Measurements from ENCODE around the gene TAF10.
A peak's percentile ranks its signal among the peaks of the same experiment; 100 is the strongest.

TAF10 gene

DNA sequence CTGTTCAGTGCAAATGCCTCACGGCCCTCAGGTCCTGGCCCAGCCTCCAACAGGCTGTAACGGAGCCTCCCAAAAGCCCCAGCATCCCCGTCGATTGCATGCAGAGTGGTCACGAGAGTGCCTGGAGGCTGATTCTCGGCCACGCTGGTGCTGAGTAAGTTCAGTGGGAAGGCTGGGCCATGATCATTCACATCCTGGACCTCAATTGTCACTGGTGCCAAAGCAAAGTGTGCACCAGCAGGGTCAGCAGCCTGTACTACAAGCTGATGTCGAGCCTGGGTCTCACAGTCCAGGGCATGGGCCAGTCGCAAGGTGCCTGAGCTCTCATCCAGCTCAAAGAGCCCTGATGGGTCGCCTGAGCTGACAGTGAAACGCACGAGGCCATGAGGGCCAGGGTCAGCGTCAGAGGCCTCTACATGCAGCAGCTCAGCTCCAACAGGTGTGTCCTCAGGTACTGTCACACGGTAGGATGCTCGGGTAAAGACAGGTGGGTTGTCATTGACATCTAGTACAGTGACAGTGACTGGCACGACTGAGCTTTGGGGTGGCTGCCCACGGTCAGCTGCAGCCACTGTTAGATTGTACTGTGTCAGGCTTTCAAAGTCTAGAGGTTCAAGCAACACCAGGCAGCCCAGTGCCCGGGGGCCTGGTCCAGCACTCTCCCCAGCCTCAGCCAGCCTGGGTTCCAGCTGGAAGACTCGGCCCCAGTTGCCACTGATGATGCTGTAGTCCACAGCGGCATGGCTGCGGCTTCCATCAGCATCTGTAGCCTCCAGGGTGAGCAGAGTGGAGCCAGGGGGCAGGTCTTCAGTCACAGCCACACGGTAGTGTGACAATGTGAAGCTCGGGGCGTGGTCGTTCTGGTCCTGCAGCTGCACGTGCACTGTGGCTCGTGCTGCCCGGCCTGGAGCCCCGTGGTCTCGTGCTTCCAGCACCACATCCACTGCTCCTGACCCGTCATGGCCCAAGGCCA lies 11.7 kb upstream of the TAF10 start:
- DNase-seq (ENCODE audit: low read depth), result no peak

DNA sequence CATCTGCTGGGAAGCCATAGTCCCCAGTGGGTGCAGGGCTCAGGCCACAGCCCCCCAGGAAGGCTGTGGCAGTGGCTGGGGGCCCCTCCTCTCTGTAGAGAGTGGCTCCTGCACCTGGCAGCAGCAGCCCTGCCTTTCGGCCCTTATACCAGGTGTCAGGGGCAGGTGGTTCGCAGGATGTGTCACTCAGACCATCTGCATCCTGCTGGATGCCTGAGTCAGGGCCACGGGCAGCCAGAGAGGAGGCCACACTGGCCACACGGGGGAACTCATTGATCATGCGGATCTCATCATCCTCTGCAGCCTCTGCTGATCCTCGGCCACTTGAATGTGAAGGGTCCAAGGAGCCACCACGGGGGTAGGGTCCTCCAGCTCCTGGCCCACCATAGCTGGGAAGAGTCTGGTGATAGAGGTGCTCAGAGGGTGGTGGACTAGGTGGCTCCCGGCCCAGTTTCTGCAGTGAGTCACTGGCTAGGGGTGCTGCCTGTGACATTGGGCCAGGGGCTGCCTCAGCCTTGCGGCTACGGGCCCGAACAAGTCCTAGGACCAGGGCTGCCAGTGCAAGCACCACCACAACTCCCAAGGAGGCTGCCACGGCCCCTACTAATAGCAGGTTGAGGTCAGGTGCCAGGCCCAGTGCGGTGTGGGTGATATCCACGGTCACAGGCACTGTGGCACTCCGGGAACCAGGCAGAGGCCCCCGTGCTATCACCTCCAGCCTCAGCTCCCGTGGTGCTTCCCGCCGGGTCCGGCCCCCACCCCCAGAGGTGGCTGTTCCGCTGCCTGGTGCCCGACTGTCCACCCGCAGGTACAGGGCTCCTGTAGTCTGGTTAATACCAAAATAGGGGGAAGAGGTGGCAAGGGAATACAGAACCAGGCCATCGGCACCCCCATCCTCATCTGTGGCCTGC lies 10.5 kb upstream of the TAF10 start:
- DNase-seq (ENCODE audit: low read depth), result no peak

DNA sequence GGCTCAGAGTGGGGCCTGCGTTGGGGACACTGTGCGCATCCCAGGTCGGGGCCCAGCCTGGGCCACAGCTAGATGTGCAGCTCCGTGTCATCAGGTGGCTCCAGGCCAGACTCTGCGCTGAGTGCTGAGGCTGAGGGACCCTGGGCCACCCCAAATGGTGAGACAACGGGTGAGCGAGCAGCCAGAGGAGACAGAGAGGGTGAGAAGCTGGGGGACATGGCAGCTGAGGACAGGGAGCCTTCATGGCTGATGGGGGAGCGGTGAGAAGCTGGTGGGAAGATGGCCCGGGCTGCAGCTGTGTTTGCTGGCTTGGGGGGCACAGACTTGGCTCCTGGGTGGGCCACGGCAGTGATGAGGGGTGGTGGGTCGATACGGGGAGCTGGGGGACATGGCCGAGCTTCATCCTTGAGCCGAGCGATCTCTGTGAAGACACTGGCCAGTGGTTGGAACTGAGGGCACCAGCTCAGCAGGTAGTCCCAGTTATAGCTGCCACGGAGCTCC lies 9.7 kb upstream of the TAF10 start:
- DNase-seq (ENCODE audit: low read depth), result no peak

DNA sequence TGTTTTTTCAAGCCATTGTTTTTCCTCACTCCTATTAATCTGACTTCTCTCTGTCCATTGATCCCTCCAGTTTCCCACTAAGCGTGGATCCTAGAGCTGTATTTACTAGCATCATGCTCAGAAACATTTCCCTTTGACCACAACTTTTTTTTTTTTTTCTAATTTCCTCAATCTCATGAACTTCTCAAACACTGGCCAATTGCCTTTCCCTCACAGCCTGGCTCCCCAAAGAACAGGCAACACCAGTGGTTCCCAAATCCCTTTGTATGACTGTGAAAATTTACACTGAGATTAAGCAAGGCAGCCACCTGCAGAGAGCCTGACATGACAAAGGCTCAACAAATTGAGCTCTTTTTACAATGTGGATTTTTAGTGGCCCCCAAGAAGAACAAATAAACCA lies 8.6 kb upstream of the TAF10 start:
- no peak for DNase-seq (ENCODE audit: low read depth)

DNA sequence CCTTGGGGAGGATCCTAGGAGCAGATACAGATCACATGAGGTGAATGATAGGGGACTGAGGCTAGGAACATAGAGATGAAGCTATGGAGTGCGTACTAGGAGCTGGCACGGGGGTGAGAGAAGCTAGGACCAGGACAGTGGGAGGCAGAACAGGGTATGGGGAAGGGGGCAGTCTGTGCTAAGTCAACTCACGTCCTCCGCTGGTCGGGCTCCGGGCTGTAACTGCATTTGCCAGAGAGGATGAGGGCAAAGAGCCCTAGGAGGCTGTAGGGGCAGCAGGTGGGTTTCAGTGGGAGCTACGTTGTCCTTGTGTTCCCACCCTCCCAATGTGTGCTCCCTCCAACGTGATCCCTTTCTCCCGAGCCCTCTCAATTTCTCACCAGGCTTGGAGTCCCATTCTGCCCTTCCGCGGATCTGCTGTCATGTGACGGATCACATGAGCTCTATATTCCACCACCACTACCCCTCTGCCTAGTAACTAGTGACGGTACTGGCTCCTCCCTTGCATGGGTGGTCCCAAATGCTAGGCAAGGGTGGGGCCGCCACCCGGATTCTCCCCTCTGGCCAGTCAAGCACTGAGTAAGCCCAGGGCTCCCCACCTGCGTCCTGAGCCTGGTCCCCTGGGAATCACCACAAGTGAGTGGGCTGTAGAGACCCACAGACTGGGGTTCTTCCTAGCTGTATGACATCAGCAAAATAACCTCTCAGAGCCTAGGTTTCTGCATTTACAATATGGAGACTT lies 7.2 kb upstream of the TAF10 start, which contains the start of gene TPP1:
Gene TPP1 (minus strand): TSS at position 419 of the 742 bp plus-strand sequence. CDS start 22 bp downstream, at position 397.
- DNase-seq (ENCODE audit: low read depth), result peak; percentile 85

DNA sequence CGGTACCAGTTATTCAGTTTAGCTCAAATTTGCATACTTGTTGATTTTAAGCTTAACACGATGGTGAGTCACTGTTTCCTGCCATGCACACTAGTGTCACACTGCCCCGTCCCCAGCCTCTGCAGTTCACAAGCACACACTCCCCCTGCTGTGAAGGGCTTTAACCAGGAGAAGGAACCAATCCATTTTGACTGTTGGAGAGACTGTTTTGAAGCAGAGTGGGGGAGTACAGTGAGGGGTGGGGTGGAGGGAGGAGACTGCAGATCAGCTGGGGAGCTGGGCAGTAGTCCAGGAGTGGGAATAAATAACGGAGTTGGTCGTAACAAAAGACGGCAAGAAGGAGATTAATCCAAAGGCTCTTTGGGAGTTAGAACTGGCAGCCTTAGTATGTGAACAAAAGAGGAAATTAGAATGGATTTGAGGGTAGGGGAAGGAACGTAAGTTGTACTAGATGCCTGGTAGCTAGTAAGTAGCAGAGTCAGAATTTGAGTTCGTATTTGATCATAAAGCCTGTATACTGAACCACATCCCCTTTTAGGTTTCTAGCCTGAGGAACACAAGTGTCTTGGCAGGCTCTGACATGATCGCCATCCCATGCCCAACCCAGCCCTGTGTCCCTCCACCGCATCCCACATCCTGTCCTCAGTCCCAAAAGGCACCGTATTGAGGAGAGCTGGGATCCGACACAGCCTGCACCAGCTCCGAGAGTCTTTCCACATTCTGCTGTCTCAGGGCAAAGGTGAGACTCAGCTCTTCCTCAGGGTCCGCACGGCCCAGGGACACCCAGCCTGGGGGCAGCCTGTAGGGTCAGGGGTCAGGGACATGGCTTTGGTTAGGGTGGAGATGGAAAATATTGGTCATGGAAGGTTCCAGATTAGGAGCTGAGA lies 6.3 kb upstream of the TAF10 start:
- peak; percentile 68 for DNase-seq (ENCODE audit: low read depth)

DNA sequence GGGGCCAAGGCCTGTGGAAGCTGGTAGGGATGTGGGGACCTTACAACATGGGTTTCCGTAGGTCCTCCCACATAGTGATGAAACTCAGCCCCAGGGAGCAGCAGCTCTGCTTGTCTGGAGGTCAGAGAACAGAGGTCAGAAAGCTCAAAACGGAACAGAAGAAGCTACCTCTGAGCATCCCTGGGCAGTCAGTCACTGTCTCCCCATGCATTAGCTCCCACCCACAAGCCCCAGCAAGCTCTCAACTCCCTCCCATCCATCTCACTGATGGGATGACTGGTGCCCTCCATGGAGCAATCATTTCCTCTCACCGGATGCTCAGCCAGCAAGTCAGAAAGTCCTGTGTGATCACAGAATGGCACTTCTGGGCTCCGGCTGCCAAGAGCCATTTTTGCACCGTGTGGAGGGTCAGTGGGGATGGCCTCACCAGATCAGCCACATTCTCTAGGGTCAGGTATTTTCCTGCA lies 5.3 kb upstream of the TAF10 start:
- DNase-seq (ENCODE audit: low read depth), result no peak

DNA sequence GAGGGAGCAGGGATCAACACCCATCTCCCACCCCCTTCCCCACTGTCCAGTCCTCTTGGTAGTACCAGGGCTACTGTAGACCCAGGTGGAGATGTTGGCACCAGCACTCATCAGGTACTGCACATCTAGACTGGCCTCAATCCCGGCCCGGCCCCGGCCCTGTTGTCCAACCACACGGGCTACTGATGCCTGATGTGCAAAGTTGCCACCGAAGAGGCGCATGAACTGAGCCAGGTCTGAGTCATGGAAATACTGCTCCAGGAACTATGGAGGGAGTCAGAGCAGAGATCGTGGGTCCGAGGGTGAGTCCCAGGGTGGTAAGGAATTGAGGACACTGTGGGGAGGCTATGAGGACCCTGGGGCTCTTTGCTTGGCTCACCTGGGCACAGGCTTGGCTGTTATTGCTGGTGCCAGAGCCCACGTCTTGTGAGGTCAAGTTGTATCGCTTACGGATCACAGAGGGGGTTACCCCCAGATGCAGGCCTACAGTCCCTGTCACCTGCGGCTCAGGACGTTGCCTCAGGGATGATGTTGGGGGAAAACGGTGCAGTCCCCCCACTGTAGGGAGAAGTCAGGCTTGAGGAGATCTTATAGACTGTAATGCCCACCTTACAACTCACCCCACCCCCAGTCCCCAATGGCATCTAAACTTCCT lies 4.7 kb upstream of the TAF10 start:
- no peak for DNase-seq (ENCODE audit: low read depth)

DNA sequence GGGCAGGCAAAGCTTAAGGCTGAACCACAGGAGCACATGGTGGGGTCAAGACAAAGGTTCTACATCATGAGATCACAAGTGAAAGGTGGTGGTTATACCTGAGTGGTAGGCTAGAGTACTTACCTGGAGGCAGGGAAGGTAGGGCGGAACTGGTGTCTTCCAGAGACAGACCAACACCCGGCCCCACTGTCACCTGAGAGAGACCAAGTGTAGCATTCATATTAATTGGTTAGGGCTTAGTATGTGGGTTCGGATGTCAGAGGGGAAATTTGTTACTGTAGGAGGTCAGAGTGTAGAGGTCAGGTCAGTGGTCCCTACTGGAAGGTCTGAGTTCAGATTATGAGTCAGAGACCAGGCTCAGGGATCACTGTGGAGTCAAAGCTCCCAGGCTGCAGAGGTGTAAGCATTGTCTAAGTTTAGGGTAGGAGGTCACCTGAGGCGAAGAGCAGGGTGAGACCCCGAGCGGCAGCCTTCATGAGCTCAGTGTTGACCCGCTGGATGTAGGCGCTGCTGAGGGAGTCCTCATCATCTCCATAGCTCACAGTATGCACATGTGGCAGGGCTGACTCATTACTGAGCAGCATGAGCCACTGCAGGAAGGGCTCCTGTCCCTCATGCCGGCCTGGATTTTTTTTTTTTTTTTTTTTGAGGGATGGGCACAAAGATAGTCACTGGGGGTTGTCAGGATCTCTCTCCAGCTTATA lies 4.0 kb upstream of the TAF10 start:
- DNase-seq (ENCODE audit: low read depth), result no peak

DNA sequence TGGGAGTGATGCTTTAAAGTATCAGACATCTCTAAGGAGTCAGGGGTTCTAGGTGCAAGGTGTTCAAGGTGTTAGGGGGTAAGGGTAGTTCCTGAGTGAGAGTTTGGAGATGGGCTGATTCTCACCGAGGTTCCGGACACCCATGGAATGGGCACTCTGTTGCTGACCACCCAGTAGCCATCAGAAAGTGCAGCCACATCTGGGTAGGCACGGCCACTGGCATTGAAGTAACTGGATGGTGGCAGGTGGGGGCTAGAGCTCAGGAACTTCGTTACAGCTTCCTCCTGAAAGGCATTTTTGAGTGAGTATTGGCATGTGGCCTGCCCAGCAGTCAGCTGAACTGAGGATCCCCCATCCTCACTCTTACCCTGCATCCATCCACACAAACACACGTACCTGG lies 3.0 kb upstream of the TAF10 start:
- no peak for DNase-seq (ENCODE audit: low read depth)

DNA sequence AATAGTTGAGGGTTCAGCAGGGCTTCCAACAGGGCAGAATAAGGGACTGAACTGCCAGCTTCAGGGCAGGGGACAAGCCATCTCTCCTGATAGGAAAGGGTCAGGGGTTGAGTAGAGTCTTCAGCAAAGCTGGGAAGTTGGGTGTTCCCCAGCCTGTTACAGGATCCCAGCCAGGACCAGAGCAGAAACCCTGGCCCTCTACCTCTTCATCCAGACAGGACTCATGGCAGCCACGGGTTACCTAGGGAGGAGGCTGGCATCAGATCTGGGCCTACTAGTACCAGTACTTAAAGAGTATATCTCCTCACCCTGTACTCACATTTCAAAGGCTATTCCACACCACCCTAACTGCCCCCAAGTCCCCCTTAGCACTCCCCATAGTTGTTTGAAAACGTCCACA lies 2.4 kb upstream of the TAF10 start:
- DNase-seq (ENCODE audit: low read depth), result no peak

DNA sequence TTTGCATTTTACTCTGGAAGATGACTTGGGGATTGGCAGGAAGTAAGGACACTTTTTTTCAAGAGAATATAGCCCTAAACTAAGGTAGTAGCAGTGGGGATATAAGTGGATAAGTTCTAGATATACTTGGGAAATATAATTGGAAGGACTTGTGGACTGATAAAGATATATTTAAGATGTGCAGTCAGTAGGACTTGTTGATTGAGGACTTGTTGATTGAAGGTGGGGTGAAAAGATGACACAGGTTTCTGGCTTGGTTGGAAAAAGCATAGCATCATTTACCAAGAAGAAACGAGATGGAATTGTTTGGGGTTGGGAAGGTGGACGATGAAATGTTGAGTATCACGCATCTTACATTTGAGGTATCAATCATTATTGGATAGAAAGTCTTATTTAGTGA lies 1.5 kb upstream of the TAF10 start:
- no peak for DNase-seq (ENCODE audit: low read depth)

DNA sequence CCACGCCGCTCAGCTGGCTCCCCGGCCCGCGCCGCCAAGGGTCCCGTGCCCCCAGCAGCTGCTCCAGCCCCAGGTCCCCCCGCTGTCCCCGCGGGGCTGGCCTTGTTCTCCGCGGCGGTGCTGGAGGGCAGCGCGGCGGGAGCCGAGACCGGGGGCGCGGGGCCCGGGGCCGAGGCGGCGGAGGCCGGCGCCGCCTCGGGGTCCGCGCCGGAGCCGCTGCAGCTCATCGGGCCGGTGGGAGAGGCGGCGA lies 128 bp downstream of the TAF10 start:
- DNase-seq (ENCODE audit: low read depth), result no peak

DNA sequence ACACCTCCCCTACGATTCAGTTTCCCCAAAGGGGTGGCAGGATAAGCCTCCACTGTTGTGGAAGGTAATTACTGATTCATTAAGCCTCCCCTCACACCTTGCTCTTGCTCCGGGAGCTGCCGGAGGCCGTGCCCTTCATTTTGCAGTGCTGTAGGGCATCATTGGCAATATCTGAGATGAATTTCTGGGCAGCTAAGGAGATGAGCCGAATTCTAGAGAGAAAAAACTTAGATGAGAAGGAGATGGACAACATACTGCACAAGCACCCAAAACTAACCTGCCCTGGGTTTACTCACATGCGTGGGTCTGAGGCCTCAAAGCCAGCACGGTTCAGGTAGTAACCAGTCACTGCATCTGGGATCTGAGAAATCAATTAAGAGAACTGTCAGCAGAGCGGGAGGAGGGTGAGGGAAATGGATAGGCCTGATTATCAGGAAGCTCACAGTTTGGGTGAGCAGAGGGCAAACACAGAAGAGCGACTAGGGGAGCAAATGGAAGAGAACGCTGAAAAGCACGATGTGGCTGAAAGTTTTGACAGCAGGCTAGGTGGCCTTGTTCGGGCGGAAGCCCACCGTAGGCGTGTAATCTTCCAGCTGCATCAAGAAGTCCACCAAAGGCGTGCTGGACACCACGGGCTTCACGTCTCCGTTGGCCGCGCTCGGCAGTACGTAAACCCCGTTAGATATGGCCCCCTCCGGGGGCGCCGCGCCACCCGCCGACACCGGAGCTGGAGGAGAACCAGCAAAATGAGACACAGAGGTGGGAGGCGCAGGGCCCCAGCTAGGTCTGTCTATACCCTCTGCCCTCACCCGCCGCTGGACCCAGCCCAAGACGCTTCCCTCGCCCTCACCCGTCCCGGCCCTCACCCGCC lies 689 bp downstream of the TAF10 start:
- peak; percentile 16 for DNase-seq (ENCODE audit: low read depth)

DNA sequence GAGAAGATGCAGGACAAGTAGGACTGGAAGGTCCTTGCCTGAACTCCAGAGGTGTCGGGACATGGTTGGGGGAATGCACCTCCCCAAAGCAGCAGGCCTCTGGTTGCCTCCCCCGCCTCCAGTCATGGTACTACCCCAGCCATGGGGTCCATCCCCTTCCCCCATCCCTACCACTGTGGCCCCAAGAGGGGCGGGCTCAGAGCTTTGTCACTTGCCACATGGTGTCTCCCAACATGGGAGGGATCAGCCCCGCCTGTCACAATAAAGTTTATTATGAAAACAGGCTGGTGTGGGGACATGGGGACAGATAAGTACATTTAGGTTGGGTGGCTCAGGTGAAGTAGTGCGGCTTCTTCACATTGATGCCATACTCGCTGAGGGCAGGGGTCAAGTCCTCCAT lies 1.4 kb downstream of the TAF10 start:
- no peak for DNase-seq (ENCODE audit: low read depth)

DNA sequence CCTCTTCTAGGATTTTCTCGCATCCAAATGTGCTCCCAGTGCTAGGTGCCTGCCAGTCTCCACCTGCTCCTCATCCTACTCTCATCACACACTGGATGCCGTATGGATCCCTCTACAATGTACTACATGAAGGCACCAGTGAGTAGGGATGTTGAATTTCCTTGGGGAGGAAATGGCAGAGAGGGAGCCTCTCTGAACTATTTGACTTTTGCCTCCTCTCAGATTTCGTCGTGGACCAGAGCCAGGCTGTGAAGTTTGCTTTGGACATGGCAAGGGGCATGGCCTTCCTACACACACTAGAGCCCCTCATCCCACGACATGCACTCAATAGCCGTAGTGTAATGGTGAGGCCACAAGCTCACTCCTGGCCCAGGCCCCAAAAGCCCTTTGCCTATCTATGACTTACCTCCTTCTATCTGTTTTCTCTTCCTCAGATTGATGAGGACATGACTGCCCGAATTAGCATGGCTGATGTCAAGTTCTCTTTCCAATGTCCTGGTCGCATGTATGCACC lies 2.5 kb downstream of the TAF10 start:
- DNase-seq (ENCODE audit: low read depth), result no peak

DNA sequence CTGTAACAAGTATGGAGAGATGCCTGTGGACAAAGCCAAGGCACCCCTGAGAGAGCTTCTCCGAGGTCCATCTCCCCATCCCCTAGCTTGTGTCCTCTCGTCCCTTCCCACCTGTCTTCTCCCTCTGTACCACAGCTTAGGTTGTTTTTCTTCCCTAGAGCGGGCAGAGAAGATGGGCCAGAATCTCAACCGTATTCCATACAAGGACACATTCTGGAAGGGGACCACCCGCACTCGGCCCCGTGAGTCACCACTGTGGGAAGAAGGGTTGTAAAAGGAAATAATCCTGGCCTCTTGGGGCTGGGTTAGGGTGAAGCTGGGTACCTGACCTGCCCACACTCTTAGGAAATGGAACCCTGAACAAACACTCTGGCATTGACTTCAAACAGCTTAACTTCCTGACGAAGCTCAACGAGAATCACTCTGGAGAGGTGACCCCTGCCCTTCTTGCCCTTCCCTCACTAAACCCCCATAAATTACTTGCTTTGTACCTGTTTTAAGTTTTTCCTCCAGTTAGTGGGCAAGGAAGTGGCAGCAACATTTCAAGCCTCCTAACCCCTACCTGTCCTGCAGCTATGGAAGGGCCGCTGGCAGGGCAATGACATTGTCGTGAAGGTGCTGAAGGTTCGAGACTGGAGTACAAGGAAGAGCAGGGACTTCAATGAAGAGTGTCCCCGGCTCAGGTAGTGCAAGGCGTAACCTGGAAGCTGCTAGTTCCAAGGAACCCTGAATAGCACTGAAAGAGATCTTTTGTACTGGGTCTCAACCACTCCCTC lies 3.1 kb downstream of the TAF10 start:
- no peak for DNase-seq (ENCODE audit: low read depth)

DNA sequence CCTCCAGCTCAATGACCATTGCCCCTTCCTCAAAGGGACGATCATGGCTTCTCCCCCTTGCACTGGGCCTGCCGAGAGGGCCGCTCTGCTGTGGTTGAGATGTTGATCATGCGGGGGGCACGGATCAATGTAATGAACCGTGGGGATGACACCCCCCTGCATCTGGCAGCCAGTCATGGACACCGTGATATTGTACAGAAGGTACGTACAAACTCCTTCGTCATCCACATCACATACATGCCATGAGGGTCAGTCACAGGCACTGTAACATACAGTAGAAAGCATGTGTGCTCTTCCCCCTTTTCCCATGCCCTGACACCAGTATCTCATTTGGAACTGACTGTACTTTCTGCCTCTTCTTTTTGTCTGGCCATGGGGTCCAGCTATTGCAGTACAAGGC lies 4.0 kb downstream of the TAF10 start:
- DNase-seq (ENCODE audit: low read depth), result no peak

All from T-helper 22 cell (primary cell).